Measurements from ENCODE around the gene DAZAP2. TPM values are rescaled to one million over a fixed set of nuclear protein-coding genes. Genes with fewer than 3 reads are reported as not detected.

The DAZAP2 gene
- polyA plus RNA-seq, 2 of the 4 experiments (the other 2 are of a cell fraction): 304 to 375 TPM

DNA sequence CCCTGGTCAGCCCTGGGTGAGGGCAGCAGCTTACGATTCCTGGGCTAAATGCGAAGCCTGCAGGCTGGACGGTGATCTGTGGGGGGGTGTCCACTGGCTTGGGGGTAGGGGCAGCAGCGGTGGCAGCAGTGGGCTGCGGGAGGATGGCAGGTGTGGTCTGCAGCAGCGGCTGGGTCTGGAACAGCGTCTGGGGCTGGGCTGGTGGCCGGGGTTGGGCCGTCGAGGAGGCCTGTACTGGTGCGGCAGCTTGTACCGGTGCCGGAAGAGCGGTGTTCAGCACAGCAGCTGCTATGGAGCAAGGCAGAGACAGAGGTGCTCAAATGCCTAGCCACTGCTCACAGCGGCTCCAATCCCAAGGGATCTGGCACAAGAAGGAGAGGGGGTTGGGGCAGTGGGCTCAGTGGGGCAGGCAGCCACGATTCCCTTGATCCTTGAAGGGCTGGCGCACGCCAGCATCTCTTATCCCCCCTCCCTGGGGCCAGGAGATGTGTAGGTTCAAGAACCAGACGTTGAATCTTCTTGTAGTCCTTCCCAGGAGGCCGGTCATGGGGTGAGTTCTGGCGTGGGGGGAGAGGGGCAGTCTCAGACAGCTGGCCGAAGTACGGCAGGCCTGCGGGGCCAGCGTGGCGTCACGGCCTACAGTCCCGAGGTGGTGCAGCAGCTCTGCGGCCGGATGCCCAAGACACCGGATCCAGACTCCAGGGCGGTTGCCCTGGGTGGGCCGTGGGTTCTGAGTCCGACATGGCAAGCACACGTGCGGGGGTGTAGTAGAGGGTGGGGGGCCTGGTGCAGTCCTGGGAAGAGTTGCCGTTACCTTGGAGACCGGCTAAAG is 40.7 kb upstream of the DAZAP2 start:
- Histone ChIP-seq H3K9me3 (no peaks in the 10 kb centered on the region), H3K4me1 (no peaks in the 10 kb centered on the region), H3K4me3 (no peak overlapping the region), H3K4me2 (no peak overlapping the region), H3K27ac (no peak overlapping the region)
- WGBS (ENCODE audit: missing lambda C conversion rate): 87% methylated on average over 33 of the region's 38 CpGs
- CTCF ChIA-PET: no interaction called here
- FAIRE-seq (no peak), DNase-seq (ENCODE audit: low read depth in 1 of 2, low spot score in 1 of 2) (no peak), ATAC-seq (peak in 1 of 2 experiments; percentile 15; a peak in 1 of 6 replicates)
- TF ChIP-seq EP300 (IDR thresholded peaks at IDR 0.05): no peak
- no peak for TF ChIP-seq HEYL (CRISPR knock-in tag; IDR thresholded peaks at IDR 0.05)
- no peak for TF ChIP-seq EHF (CRISPR knock-in tag; IDR thresholded peaks at IDR 0.05)
- no peak for TF ChIP-seq ESRRA (IDR thresholded peaks at IDR 0.05; ENCODE audit: borderline replicate concordance, low read length)
- TF ChIP-seq RAD21 (conservative IDR thresholded peaks at IDR 0.05 in 1 of 2, IDR thresholded peaks at IDR 0.05 in 1 of 2): no peak
- TF ChIP-seq, protein P1, sequence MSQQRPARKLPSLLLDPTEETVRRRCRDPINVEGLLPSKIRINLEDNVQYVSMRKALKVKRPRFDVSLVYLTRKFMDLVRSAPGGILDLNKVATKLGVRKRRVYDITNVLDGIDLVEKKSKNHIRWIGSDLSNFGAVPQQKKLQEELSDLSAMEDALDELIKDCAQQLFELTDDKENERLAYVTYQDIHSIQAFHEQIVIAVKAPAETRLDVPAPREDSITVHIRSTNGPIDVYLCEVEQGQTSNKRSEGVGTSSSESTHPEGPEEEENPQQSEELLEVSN (IDR thresholded peaks at IDR 0.05; ENCODE audit: borderline replicate concordance, low read depth): no peak
- no peak for TF ChIP-seq POLR2AphosphoS2 (conservative IDR thresholded peaks at IDR 0.05; ENCODE audit: low read length)
- POLR2A ChIA-PET: interaction anchor here (0.6 kb wide), 1 partner anchor 20 kb away, joined by 3 read pairs; the partner anchor contains the start of gene POU6F1

DNA sequence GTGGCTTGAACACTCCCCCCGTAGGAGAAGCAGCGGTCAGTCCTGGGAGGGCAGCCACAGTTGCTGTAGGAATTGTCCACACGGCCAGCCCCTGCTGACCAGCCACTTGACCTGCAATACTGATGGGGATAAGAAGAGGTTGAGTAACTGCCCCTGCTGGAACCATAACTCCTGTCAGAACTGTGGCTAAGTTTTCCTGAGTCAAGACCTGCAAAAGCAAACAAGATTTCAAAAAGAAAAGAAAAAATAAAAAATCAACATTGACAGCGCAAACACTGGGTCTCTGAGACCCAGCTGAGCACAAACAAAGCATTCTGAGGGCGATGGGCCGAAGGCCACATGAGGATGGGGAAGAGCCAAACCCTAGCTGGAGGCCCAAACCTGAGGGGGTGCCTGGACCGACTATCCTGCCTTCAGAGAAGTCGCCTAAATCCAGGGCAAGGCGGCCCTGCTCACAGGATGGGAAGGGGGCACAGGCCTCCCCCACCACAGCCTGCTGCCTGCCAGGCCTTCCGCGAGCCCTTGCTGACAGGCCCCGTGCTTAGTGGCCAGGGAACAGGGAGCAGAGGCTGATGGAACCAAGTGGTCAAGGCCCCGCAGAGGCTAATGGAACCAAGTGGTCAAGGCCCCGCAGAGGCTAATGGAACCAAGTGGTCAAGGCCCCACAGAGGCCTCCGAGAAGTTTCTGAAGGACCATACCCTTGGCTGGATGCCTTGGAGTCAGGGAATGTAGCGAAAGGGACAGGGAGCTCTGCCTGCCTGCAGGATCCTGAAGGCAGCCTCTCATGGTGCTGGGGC is 39.9 kb upstream of the DAZAP2 start:
- Histone ChIP-seq H3K4me1 (no peaks in the 10 kb centered on the region), H3K27ac (no peak overlapping the region), H3K4me2 (no peak overlapping the region), H3K9me3 (no peaks in the 10 kb centered on the region), H3K4me3 (no peak overlapping the region)
- ChIA-PET POLR2A (no interaction called here), CTCF (no interaction called here)
- TF ChIP-seq RCOR1 (IDR thresholded peaks at IDR 0.05; ENCODE audit: low read depth, low read length) (no peak), ZSCAN20 (CRISPR knock-in tag; IDR thresholded peaks at IDR 0.05) (no peak), CEBPB (IDR thresholded peaks at IDR 0.05) (no peak), RAD21 (conservative IDR thresholded peaks at IDR 0.05 in 1 of 2, IDR thresholded peaks at IDR 0.05 in 1 of 2) (no peak), POLR2A (IDR thresholded peaks at IDR 0.05; ENCODE audit: low read length) (no peak), EHMT2 (IDR thresholded peaks at IDR 0.05; ENCODE audit: low read depth) (no peak), GATA3 (IDR thresholded peaks at IDR 0.05; ENCODE audit: borderline replicate concordance) (no peak), ZFP36 (IDR thresholded peaks at IDR 0.05; ENCODE audit: borderline replicate concordance, partially characterized antibody) (no peak)
- TF ChIP-seq, protein P2, sequence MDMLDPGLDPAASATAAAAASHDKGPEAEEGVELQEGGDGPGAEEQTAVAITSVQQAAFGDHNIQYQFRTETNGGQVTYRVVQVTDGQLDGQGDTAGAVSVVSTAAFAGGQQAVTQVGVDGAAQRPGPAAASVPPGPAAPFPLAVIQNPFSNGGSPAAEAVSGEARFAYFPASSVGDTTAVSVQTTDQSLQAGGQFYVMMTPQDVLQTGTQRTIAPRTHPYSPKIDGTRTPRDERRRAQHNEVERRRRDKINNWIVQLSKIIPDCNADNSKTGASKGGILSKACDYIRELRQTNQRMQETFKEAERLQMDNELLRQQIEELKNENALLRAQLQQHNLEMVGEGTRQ (IDR thresholded peaks at IDR 0.05): no peak
- TF ChIP-seq, protein P3, sequence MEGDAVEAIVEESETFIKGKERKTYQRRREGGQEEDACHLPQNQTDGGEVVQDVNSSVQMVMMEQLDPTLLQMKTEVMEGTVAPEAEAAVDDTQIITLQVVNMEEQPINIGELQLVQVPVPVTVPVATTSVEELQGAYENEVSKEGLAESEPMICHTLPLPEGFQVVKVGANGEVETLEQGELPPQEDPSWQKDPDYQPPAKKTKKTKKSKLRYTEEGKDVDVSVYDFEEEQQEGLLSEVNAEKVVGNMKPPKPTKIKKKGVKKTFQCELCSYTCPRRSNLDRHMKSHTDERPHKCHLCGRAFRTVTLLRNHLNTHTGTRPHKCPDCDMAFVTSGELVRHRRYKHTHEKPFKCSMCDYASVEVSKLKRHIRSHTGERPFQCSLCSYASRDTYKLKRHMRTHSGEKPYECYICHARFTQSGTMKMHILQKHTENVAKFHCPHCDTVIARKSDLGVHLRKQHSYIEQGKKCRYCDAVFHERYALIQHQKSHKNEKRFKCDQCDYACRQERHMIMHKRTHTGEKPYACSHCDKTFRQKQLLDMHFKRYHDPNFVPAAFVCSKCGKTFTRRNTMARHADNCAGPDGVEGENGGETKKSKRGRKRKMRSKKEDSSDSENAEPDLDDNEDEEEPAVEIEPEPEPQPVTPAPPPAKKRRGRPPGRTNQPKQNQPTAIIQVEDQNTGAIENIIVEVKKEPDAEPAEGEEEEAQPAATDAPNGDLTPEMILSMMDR (IDR thresholded peaks at IDR 0.05): no peak
- TF ChIP-seq, protein P4, sequence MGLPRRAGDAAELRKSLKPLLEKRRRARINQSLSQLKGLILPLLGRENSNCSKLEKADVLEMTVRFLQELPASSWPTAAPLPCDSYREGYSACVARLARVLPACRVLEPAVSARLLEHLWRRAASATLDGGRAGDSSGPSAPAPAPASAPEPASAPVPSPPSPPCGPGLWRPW (IDR thresholded peaks at IDR 0.05): no peak
- TF ChIP-seq, protein P1 (IDR thresholded peaks at IDR 0.05; ENCODE audit: borderline replicate concordance, low read depth): no peak
- FAIRE-seq (no peak), ATAC-seq (peak in 1 of 2 experiments; percentile 37; a peak in 2 of 6 replicates), DNase-seq (ENCODE audit: low read depth in 1 of 2, low spot score in 1 of 2) (no peak)
- 80% methylated on average over 14 of the region's 16 CpGs for WGBS (ENCODE audit: missing lambda C conversion rate)
